GM08714 (cell line): ENCODE results near the gene SASH1.
"Not testable (repeated sequence)": the region's sequence is repeated elsewhere in the genome, so short reads cannot be mapped to it uniquely, and the experiment has no call there.

ENCODE experiments used
- H3K4me3 ChIP-seq: fragments of 200-500 bp; sonication (Bioruptor generic); 2 replicates; pipeline ENCODE4 v1.5.1; 2014; ENCODE audit warnings: mild to moderate bottlenecking, low read length, inconsistent platforms
- ZNF274 ChIP-seq: IDR thresholded peaks from 2 replicates; pipeline ENCODE4 v1.6.1; 2012; ENCODE audit warnings: mild to moderate bottlenecking, low read depth, low read length

Gene SASH1

DNA sequence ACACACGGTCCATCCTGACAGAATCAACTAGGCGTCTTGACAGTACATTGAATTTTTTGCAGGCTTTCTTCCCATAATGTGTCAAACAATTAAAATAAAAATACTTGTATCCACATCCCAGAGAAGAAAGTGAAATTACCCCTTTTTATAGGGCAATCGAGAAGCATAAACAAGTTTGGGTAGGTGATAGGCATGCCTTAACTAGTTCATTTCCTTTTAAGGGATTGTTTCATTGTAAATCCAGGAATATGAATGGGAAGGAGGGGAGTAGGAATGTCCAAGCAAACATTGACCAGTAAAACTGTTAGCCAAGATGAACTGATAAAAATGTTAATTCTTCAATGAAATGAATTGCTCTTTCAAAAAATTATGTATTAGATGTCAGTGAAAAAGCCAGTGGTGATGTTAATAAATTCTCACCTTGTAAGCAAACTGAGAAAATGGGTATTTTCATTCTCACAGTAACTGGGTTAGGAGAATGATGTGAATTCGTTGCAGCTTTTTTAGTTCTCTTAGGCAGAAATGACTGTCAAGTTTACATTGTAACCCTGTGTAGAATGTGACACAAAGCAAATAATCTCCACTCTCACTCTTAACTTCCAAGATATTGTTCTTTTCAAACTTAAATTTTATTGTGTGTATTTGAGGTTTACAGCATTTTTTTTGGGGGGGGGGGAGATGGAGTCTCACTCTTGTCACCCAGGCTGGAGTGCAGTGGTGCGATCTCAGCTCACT lies 31.6 kb downstream of the SASH1 start:
- H3K4me3 ChIP-seq = no peak overlapping the region
- no peak for TF ChIP-seq ZNF274

- H3K4me3 ChIP-seq = no peak overlapping the region
- no peak for TF ChIP-seq ZNF274
Observed at GRCh38 chr6:148375401-148375800, 32.8 kb downstream of the SASH1 start.

- TF ChIP-seq ZNF274 = no peak
- H3K4me3 ChIP-seq = no peak overlapping the region
Observed at GRCh38 chr6:148379481-148379880, 36.8 kb downstream of the SASH1 start.

DNA sequence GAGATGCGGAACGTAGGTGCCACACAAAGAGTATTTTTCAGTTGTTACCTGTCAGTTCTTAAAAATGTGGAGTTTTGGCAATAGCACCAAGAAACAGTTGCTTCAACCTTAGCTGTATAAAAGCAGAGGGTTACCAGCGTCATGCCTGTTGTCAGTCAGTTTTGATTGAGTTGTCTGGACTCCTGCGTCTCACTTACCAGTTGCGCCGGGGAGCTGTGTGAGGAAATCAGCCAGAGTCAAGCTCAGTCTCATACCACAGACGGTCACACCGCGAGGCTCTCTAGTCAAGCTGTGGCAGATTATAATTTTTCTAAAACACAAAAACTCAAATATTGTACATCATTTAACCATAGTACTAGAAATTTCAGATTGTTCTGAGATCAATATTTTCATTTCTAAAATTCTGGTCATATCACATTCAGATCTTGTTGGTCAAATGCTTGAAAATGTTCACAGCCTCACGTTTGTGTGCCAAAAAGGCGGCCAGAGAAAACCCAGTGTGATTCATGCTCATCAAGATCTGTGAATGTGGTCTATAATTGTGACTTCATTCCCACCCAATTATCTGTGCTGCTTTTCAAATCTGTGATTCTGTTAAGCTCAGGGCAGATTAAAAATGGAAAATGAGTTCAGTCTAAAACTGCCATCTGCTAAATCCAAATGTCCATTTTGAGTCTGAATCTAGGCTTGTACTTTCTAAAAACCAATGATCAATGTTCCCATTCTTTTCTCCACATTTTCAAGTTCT lies 37.5 kb downstream of the SASH1 start:
- no peak overlapping the region for H3K4me3 ChIP-seq
- no peak for TF ChIP-seq ZNF274

DNA sequence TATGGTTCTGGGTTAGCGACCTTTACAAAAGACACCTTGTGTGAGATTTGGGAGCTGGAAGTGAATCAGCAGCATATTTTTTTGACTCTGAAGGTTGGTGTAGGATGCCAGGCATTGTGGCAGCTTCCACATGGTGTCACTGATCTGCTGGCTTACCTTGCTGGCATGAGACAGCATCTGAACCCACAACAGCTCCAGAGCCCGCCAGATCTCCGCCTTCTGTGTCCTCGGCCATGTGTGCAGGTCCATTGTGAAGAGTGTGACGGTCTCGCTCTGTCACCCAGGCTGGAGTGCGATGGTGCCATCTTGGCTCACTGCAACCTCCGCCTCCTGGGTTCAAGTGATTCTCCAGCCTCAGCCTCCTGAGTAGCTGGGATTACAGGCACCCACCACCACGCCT lies 39.4 kb downstream of the SASH1 start:
- not testable (repeated sequence) for H3K4me3 ChIP-seq

- H3K4me3 ChIP-seq = no peak overlapping the region
- no peak for TF ChIP-seq ZNF274
Observed at GRCh38 chr6:148382861-148383260, 40.2 kb downstream of the SASH1 start.

- no peak overlapping the region for H3K4me3 ChIP-seq
- no peak for TF ChIP-seq ZNF274
Observed at GRCh38 chr6:148383658-148384368, 41.2 kb downstream of the SASH1 start.

- no peak overlapping the region for H3K4me3 ChIP-seq
- no peak for TF ChIP-seq ZNF274
Observed at GRCh38 chr6:148385379-148385778, 42.7 kb downstream of the SASH1 start.

- no peak for TF ChIP-seq ZNF274
- no peak overlapping the region for H3K4me3 ChIP-seq
Observed at GRCh38 chr6:148388521-148388920, 45.9 kb downstream of the SASH1 start.

DNA sequence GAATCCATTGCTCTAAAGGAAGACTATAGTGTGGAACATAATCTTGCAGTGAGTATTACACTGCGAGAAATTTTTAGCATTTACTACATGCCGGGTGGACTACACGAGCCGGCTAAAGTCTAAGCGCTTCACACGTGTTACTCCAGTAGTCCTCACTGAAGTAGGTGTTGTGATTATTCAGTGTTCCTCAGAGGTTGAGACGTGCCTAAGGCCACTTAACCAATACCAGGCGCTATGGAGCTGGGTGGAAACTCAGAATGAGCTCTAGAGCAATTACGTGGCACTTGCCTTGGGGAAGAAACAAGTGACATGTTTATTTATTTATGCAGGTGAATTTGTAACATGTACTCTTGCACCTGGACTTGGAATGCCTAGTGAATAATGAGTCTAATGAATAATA lies 46.4 kb downstream of the SASH1 start:
- no peak for TF ChIP-seq ZNF274
- H3K4me3 ChIP-seq = no peak overlapping the region

GRCh38 chr6:148389917-148390316 lies 47.3 kb downstream of the SASH1 start:
- H3K4me3 ChIP-seq = no peak overlapping the region
- no peak for TF ChIP-seq ZNF274

DNA sequence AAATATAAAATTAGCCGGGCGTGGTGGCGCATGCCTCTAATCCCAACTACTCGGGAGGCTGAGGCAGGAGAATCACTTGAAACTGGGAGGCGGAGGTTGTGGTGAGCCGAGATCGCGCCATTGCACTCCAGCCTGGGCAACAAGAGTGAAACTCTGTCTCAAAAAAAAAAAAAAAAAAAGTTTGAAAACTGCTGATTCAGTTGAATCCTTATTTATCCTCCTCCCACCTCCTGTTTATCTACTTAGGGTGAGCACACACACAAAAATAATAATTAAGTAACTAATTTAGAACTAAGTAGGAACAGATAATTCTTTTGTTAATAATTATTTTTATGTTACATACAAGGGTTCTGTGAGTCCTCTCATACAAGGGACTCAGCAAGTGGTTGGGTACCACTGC lies 49.5 kb downstream of the SASH1 start:
- H3K4me3 ChIP-seq = not testable (repeated sequence)

DNA sequence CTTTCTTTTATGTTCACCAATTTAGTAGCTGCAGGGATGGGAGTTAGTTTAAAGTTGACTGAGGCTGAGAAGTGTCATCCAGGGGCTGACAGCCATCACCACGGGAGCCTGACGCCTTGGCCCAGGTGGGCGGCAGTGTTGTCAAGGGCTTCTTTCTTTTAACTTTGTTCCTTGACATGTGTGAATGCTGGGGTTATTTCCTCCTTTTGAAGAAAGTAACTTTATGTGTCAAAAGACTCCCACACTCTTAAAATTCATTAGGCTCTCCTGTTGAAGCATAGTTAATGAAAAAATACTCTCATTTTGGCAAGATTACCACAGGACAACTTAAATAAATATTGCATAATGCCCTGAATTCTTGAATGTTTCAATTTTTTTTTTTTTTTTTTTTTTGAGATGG lies 50.0 kb downstream of the SASH1 start:
- no peak for TF ChIP-seq ZNF274
- no peak overlapping the region for H3K4me3 ChIP-seq

DNA sequence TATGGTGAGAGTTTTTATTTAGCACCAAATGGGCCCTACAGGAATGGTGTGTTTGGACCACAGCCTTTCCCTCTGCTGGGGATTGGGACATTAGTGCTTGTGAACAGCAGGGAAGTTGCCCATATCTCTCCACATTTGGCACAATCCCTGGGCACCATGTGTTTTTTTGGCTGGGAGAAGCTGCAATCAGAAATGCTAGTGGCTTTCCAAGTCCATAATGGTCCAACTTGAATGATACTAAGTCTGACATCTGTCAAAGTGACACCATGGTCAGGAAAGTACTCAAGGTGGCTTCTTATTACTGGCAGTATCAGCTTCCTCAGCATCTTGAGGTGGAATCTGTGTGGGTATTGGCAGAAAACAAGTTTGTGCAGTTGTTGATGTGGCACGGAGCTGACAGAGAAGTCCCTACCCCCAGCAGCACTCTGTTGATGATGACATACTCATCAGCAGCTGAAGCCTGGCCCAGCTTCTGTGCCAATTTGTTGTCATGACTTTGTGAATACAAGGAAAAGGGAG lies 53.0 kb downstream of the SASH1 start:
- no peak for TF ChIP-seq ZNF274
- no peak overlapping the region for H3K4me3 ChIP-seq

DNA sequence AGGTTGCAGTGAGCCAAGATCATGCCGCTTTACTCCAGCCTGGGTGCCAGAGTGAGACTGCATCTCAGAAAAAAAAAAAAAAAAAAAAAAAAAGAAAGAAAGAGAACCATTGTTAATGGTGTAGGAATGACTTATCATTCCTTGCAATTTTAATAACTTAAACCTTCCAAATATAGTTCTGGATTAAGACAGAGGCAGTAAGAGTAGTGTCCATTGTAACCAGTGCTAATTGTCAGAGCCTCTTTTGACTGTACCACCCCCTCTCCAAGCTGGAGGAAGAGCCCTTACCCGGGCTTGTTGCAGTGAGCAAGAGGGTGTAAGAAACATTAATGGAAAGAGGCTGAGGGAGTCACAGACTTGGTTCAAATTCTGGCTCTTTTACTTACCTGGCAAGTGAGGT lies 53.8 kb downstream of the SASH1 start:
- no peak for TF ChIP-seq ZNF274
- no peak overlapping the region for H3K4me3 ChIP-seq
